ENCODE results near the gene SULF2. TPM values are rescaled to one million over a fixed set of nuclear protein-coding genes. Genes with fewer than 3 reads are reported as not detected.
A peak's percentile ranks its signal among the peaks of the same experiment; 100 is the strongest.

The SULF2 gene
- total and polyA plus RNA-seq, 9 of the 15 experiments (the other 6 are each of a cell fraction or from before 2014, with no cell fraction given) = 0.33 TPM; not detected in 8

GRCh38 chr20:47620808-47621805 lies 164.2 kb downstream of the SULF2 start:
- BruUV-seq (replicated peaks) = no TSS peak
- Histone ChIP-seq H3K36me3 (ENCODE audit: control insufficient read depth, insufficient read depth, low read length) (peaks cover 24% of the 10 kb centered on the region; the same call in 1 of the 3 replicates), H3K4me3 (no peak overlapping the region), H3K79me2 (ENCODE audit: control insufficient read depth, insufficient read depth, low read length) (peaks cover 15% of the 10 kb centered on the region; the same call in 2 of the 3 replicates), H2AFZ (ENCODE audit: low read depth, low read length) (no peak overlapping the region), H3K27me3 (ENCODE audit: control insufficient read depth in 2 of 2, insufficient read depth in 2 of 2, low read length in 2 of 2) (no peaks in the 10 kb centered on the region), H3K4me1 (replicated peaks in 1 of 2; ENCODE audit: control insufficient read depth in 2 of 2, insufficient read depth in 2 of 2, low read length in 2 of 2) (peaks cover 0 to 3% of the 10 kb centered on the region in 2 experiments; a peak in 1 of 5 replicates), H3K9me3 (replicated peaks; ENCODE audit: control insufficient read depth, insufficient read depth, low read depth, low read length) (no peaks in the 10 kb centered on the region), H3K27ac (ENCODE audit: extremely low read depth, low read depth, low read length) (no peak overlapping the region), H3K4me2 (ENCODE audit: insufficient read depth, low read length) (no peak overlapping the region), H3K9me1 (ENCODE audit: control insufficient read depth, insufficient read depth, low read length) (no peaks in the 10 kb centered on the region), H3K9ac (ENCODE audit: insufficient read depth in 1 of 2, low read depth in 2 of 2, low read length in 2 of 2) (no peak overlapping the region), H4K20me1 (replicated peaks; ENCODE audit: control insufficient read depth, insufficient read depth, low read length) (no peaks in the 10 kb centered on the region)
- WGBS (ENCODE audit: insufficient coverage, low coverage, missing lambda C conversion rate) = 39% methylated on average over 6 of the region's 8 CpGs
- ChIA-PET POLR2A (interaction anchor here (0.6 to 2.2 kb wide), 3 partner anchors 12 to 973 kb away, joined by 4 to 10 read pairs (median 4); no protein-coding TSS in a partner anchor), CTCF (ENCODE audit: low intra/inter-chr PET ratio) (interaction anchor here (0.6 to 2.2 kb wide), 8 partner anchors 86 to 1257 kb away, joined by 3 to 23 read pairs (median 4); no protein-coding TSS in a partner anchor)
- FAIRE-seq (peak; percentile 48), DNase-seq (ENCODE audit: extremely low read depth in 1 of 4, low spot score in 3 of 4) (peak in 3 of 4 experiments; percentile 32 to 63 (median 42)), ATAC-seq (peak; percentile 73)
- intact Hi-C loops (cut with micrococcal nuclease) (loop anchor here (2.0 to 5.0 kb wide), 3 partner anchors 119 to 424 kb away; partner anchors contain the start of gene NCOA3), in situ Hi-C loops (cut with MboI) (loop anchor here (5.0 to 10.0 kb wide), 3 partner anchors 116 to 416 kb away; partner anchors contain the start of gene NCOA3)
- no peak for TF ChIP-seq ERF (CRISPR knock-in tag; IDR thresholded peaks at IDR 0.05)
- TF ChIP-seq RAD21 (CRISPR knock-in tag; conservative IDR thresholded peaks at IDR 0.05 in 1 of 2, IDR thresholded peaks at IDR 0.05 in 1 of 2) = peak; percentile 79 to 84
- no peak for TF ChIP-seq TCFL5 (CRISPR knock-in tag; conservative IDR thresholded peaks at IDR 0.05)
- peak; percentile 63; the same call in 1 of the 2 replicates for TF ChIP-seq ARID2 (IDR thresholded peaks at IDR 0.05)
- peak; percentile 15 for TF ChIP-seq TFE3 (CRISPR knock-in tag; IDR thresholded peaks at IDR 0.05)
- TF ChIP-seq EP400 (IDR thresholded peaks at IDR 0.05) = no peak
- TF ChIP-seq BRD9 (IDR thresholded peaks at IDR 0.05; ENCODE audit: low read depth, partially characterized antibody) = peak; percentile 88
- TF ChIP-seq ZNF274 (IDR thresholded peaks at IDR 0.05; ENCODE audit: borderline replicate concordance, low read depth, low read length) = no peak
- no peak for TF ChIP-seq ZNF407 (IDR thresholded peaks at IDR 0.05; ENCODE audit: low read depth)
- no peak for TF ChIP-seq TRIM28 (IDR thresholded peaks at IDR 0.05)
